Activated T-cell treated with anti-CD3 and anti-CD28 coated beads for 4 hours (primary cell): ENCODE results near the gene REN.
A peak's percentile ranks its signal among the peaks of the same experiment; 100 is the strongest.

Experiments used
- DNase-seq: peaks from one replicate; pipeline ENCODE4 v3.0.0-alpha.2; 2020

REN gene

GRCh38 chr1:204190212-204191211, 24.4 kb upstream of the REN start:
- no peak for DNase-seq

GRCh38 chr1:204188959-204189639, 23.0 kb upstream of the REN start:
- no peak for DNase-seq

GRCh38 chr1:204186597-204186996, 20.5 kb upstream of the REN start:
- DNase-seq, result no peak

GRCh38 chr1:204181116-204181515, 15.0 kb upstream of the REN start:
- DNase-seq, result no peak

- DNase-seq, result no peak
Observed at GRCh38 chr1:204180133-204180532, 14.0 kb upstream of the REN start.

GRCh38 chr1:204178487-204179281, 12.5 kb upstream of the REN start:
- DNase-seq, result no peak

GRCh38 chr1:204177133-204177532, 11.0 kb upstream of the REN start:
- DNase-seq, result no peak

GRCh38 chr1:204176049-204176448, 9.9 kb upstream of the REN start:
- no peak for DNase-seq

GRCh38 chr1:204174958-204175357, 8.8 kb upstream of the REN start:
- DNase-seq, result no peak

- DNase-seq, result no peak
Observed at GRCh38 chr1:204172404-204173029, 6.4 kb upstream of the REN start.

- no peak for DNase-seq
Observed at GRCh38 chr1:204171751-204172178, 5.6 kb upstream of the REN start.

- no peak for DNase-seq
Observed at GRCh38 chr1:204170494-204171155, 4.5 kb upstream of the REN start.

- no peak for DNase-seq
Observed at GRCh38 chr1:204169858-204170257, 3.7 kb upstream of the REN start.

- no peak for DNase-seq
Observed at GRCh38 chr1:204167730-204168129, 1.6 kb upstream of the REN start.

- peak; percentile 79 for DNase-seq
Observed at GRCh38 chr1:204162494-204163074, 3.6 kb downstream of the REN start.

- no peak for DNase-seq
Observed at GRCh38 chr1:204161609-204162493, 4.3 kb downstream of the REN start.

- no peak for DNase-seq
Observed at GRCh38 chr1:204157962-204158361, 8.2 kb downstream of the REN start.

- DNase-seq, result no peak
Observed at GRCh38 chr1:204155881-204156280, 10.3 kb downstream of the REN start.

GRCh38 chr1:204154568-204155255, 11.4 kb downstream of the REN start:
- DNase-seq, result no peak

GRCh38 chr1:204153667-204154066, 12.5 kb downstream of the REN start:
- DNase-seq, result no peak
